ENCODE results near the gene PRKCI.
"Not testable (repeated sequence)": the region's sequence is repeated elsewhere in the genome, so short reads cannot be mapped to it uniquely, and the experiment has no call there.

Gene PRKCI

DNA sequence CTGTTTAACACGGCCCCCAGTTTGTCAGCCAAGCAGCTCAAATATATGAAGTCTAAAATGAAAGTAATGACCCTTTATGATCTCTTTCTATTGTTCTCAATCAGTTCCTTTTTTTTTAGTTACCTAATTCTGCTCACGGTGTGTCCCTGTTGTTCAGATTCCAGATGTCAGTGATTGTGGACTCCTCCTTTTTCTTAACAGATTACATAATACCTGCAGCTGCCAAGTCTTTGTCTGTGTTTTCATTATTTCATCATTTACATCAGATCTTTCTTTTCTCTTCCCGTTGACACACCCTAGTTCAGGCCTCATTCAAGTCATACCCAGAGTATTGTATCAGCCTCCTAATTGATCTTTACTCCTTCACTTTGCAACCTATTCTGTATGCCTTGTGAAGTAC is 79.2 kb downstream of the PRKCI start:
- DNase-seq: no peak

GRCh38 chr3:170302008-170302407 is 79.8 kb downstream of the PRKCI start:
- no peak for DNase-seq

- no peak for DNase-seq
Observed at GRCh38 chr3:170306015-170306414, 83.8 kb downstream of the PRKCI start.

GRCh38 chr3:170307671-170308405 is 85.6 kb downstream of the PRKCI start:
- DNase-seq: no peak

DNA sequence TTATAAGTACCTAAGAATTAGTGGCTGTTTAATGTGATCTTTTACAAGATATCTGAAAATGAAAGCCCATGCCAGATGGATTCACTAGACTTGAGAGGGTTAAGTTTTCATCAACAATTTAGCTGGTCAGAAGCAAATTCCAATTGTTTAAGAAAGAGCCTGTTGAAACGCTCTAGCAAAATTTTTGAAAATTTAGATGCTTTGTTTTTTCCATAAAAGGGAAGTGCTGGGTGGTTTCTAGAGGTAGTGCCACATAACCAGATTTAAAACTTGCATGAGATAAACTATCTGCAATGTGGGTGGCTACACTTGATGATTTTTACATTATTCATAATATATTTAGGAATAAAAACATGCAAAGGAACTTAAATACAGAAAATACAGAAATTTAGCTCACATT is 86.8 kb downstream of the PRKCI start:
- no peak for DNase-seq

DNA sequence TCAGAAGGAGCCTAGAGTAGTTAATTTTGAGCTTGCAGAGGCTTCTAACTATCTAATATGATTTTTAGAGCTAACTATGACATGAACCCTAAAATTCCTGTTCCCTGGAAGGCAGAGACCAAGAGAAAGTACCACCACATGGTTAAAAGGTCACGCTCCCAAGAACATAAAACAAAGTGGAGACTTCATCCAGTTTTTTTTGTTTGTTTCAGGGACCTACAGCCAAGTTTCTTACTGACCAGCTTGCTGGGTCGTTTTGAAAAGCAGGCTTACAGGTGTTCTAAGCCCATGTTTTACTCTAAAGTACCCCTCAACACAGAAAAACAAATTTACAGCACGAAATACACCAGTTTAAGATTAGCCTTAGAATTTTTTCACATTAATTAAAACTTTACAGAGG is 95.7 kb downstream of the PRKCI start:
- DNase-seq: no peak

DNA sequence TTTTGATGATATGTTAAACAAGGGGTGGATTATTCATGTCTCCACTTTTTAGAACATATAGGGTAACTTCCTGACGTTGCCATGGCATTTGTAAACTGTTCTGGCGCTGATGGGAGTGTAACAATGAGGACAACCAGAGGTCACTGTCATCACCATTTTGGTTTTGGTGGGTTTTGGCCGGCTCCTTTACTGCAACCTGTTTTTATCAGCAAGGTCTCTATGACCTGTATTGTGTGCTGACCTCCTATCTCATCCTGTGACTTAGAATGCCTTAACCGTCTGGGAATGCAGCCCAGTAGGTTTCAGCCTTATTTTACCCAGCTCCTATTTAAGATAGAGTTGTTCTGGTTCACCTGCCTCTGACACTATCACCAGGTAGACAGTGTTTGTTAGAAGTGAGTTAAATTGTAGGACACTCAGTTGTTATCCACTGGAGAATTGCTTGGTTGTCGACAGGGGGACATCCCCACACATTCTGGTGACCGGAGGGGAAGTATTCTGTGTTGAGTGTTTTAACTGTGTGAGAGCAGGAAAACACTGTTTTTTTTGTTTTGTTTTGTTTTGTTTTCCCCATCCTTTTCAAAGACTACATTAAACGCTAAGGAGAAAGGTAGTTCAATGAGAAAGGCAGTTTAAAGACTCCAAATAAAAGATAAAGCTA is 98.4 kb downstream of the PRKCI start:
- DNase-seq: no peak

DNA sequence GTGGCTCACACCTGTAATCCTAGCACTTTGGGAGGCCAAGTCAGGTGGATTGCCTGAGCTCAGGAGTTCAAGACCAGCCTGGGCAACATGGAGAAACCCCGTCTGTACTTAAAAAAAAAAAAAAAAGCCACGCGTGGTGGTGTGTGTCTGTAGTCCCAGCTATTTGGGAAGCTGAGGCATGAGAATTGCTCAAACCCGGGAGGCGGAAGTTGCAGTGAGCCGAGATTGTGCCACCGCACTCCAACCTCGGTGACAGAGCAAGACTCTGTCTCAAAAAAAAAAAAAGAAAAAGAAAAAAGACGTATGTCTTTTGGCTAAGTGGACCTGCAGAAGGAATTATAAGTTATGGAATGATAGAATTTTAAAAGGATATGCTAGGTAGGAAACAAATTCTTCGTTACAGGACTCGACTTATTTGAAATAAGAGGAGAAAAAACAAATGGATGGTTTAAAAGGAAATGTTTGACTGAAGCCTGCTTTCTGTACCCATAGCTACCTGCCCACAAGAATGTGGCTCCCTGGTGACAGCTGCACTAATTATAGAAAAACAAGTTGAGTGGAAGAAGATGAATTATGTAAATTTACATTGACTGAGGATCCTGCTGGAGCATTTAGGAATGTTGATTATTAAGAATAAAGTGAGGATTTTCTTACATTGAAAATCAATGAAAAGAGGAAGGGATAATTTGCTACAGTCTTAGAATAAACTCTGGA is 99.3 kb downstream of the PRKCI start:
- DNase-seq: no peak

DNA sequence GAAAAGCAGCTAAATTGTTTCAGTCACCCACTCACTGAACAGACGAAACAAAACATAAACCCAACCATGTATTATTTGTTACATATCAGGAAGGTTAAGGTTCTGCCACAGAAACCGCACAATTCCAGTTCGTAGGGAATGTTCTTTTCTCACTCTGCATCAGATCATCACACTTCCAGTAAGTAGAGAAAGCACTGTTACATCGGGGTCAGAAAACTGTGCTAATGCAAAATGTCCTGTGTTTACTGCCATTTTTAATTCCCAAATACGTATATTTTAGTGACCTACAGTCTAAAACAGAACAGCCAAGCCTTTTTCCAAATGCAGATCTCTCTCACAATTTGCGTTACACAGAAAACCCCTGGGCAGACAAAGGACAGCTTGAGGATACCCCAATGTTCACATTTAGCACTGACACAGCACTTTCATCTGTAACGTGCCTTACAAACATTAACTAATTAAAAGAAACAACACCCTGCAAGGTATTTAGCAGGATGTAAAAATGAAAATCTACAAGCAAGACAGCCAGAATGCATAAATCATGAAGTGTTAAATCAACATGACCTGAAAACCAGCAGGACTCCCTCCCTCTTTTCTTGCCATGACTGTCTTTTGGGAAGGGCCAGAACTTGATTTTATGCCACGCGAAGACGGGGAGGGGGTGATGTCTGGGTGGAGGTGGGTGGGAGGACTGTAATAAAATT is 100.5 kb downstream of the PRKCI start:
- DNase-seq: no peak

DNA sequence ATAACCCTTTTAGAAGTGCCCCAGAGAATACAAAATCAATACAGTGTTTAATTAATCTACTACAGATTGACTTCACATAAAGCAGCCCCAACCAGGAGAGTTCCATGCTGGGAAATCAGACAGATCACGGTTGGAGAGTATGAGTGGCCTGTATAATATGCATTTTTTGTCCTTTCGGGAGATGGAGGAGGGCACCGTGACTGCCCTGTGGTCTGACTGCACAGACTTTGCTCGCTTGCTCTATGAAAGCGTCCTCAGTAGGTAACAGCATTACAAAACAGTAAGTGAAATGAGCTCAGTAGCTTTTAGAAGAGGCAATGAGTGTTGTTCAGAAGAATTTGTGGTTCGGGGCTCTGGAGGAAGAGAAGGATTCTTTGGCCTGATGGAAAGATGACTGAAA is 101.1 kb downstream of the PRKCI start:
- no peak for DNase-seq

DNA sequence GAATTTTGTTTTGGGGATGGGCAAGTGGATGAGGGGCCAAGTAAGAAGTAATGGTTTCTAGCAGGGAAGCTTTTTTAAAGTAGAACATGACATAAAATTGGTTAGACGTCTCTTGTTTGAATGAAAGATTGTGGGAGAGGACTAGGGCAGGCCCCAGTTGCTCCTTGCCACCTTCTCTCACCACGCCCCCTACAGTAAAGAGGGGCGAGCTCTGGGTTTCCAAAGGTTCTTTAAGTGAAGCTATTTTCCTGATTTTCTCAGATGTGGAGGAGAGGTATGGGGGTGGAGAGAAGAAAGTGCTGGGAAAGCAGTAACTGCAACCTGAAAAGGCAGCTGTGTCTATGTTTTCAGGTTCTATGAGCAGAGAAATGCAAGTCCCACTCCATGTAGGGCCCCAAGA is 102.7 kb downstream of the PRKCI start:
- DNase-seq: no peak

DNA sequence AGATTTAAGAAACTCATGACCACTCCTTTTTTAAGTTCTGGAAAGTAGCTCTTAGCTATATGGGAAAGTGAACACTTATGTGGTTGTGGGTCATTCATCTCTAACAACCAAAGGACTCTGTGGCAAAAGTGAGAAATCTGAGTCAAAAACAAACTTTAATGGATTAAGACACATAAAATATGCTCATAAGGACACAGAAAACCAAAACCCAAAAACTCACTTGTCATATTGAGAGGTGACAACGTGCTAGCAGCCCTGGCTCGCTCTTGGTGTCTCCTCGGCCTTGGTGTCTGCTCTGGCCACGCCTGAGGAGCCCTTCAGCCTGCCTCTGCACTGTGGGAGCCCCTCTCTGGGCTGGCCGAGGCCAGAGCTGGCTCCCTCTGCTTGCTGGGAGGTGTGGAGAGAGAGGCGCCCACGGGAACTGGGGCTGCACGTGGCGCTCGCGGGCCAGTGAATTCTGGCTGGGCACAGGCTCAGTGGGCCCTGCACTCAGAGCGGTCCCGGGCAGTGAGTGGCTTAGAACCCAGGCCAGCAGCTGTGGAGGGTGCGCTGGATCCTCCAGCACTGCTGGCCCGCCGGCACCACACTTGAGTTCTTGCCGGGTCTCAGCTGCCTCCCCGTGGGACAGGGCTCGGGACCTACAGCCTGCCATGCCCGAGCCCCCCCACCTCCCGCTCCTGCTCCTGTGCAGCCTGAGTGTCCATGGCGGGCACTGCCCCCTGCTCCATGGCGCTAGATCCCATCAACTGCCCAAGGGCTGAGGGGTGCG is 105.0 kb downstream of the PRKCI start:
- DNase-seq: no peak

GRCh38 chr3:170327868-170328548 is 105.8 kb downstream of the PRKCI start:
- not testable (repeated sequence) for DNase-seq

GRCh38 chr3:170330366-170330765 is 108.1 kb downstream of the PRKCI start:
- DNase-seq: no peak

DNA sequence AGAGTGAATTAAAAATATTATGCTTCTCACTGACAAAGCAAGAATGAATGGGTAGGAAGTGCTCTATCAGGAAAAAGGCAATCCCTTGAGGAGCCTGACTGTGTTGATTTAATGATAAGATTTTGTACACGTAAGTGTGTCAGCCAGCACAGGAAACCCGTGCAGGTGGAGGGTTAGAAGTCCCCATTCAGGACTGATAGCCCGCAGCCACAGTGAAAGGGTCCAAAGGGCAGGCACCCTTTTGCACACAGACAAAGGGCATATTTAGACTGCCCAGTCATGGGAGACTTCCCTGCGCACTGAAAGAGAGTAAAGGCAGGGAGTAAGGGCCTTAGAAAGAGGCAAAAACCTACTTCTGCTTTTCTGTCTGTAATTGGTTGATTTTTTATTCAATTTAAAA is 108.9 kb downstream of the PRKCI start:
- DNase-seq: no peak

- no peak for DNase-seq
Observed at GRCh38 chr3:170337420-170337819, 115.2 kb downstream of the PRKCI start.

DNA sequence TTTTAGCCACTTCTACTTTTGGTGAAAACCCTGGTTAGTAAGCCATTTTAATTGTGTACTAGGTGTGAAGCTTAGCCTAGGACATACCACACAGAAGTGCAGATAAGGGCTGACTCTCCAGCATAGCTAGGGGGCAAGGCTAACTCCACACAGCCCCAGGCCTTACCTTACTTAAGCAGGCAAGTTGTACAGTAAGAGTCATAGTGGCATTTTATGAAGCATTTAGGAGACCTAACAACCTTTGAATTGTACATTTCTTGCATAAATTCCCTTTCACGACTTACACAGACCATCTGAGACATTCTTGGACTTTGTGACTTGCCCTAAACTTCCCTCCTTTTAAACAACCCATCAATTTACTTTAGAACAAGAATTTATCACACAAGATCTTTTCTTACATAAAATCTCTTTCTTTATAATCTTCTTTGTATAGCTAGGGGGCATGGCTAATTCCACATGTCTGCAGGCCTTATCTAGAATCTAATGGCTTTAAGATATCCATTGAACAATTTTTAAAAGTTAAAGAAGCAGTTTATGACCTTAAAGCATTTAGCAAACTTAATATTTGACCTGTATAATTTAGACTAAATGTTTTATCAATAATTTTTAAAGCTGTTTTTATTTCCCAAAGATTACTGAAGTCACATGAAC is 116.6 kb downstream of the PRKCI start:
- no peak for DNase-seq

DNA sequence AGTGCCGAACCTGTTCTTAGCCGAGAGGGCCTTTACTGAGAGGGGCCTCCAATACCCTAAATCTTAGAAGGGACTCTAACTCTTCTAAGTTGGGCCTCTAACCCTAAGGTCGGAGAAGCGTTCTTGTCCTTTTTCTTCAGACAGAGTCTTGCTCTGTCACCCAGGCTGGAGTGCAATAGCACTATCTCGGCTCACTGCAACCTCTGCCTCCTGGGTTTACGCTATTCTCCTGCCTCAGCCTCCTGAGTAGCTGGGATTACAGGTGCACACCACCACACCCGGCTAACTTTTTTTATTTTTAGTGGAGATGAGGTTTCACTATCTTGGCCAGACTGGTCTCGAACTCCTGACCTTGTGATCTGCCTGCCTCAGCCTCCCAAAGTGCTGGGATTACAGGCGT is 120.0 kb downstream of the PRKCI start:
- DNase-seq: not testable (repeated sequence)

- DNase-seq: not testable (repeated sequence)
Observed at GRCh38 chr3:170343859-170344258, 121.6 kb downstream of the PRKCI start.

DNA sequence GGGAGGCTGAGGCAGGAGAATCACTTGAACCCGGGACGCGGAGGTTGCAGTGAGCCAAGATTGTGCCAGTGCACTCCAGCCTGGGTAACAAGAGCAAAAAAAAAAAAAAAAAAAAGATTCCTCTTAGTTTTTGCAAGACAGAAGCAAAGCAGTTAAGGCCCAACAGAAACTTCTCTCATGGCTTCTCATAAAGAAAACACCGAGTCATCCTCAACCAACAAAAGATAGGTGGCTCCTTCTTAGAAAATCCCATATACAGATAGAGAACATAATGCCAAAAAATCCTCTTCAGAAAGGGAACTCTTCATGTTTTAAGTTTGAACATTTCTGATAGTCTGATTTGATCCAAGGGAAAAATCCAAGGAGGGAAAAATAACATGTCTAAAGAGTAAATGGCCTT is 122.7 kb downstream of the PRKCI start:
- DNase-seq: no peak
